ENCODE data around the gene ADD2.
"Not testable (repeated sequence)": the region's sequence is repeated elsewhere in the genome, so short reads cannot be mapped to it uniquely, and the experiment has no call there.

ADD2 gene

GRCh38 chr2:70748002-70748784 lies 19.8 kb downstream of the ADD2 start:
- no peak for DNase-seq

DNA sequence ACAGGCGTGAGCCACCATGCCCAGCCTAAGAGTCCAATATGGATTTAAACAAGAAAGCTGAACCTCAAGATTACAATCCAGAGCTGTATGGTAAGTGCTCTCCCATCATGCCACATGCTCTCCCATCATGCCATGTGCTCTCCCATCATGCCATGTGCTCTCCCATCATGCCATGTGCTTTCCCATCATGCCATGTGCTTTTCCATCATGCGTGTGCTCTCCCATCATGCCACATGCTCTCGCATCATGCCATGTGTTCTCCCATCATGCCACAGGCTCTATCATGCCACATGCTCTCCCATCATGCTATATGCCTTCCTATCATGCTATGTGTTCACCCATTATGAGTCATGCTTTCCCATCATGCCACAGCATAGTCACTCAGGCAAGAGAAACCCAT lies 20.7 kb downstream of the ADD2 start:
- DNase-seq, result no peak

- no peak for DNase-seq
These were observed 21.7 kb downstream of the ADD2 start for GRCh38 chr2:70746094-70746974.

DNA sequence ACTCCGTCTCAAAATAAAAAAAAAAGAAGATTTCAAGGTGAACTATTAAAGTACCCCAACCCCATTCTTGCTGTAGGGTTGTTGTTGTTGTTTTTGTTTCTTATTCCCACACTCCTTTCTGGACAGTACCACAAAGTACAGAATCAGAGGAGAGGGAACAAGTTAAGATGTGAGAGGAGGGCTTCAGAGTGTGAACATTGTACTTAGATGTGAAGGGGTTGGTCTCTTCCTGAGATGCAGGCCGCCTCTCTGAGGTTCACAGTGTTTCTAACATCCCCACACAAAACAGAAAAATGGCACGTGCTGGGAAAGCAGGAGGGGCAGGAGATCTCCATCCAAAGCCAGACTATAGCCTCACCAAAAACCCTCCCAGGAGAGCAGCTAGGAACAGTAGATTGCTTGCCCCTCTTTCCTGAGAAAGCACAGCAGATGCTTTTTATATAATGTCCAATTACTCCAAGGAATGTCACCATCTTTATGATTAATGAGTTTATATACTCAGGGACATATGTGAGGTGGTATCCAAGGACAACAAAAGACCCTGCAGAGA lies 22.6 kb downstream of the ADD2 start:
- no peak for DNase-seq

DNA sequence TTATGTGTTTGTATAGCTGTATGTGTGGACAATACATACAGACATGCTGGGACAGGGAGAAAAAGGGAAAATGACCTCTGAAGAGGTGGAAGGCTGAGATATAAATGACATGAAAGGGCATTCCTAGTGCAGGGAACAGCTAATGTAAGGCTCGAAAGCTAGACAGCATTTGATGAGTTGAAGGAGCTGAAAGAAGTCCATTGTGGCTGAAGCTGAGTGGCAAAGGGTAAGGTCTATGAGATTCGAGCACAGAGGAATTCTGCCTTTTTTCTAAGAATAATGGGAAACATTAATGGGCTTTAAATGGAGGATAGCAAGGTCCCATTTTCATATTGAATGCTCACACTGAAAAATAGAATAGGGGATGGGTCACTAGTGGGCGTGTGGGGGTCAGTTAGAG lies 23.6 kb downstream of the ADD2 start:
- no peak for DNase-seq

DNA sequence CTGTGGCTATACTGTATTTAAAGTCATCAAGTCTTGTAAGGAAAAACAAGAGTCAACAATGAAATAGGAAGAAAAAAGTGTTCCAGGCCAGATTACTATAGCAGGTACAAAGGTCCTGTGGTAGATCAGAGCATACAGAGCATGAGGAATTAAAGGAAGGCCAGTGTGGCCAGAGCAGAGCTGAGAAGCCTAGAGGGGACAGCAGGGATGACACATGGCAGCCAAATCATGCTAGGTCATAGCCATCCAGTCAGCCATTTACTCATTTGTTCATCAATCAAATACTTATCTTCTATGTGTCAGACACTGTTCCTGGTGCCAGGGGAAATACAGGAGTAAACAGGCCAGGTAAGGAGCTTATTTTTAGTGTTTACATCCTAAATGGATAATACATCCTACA lies 24.3 kb downstream of the ADD2 start:
- DNase-seq, result no peak

- no peak for DNase-seq
These were observed 24.9 kb downstream of the ADD2 start for GRCh38 chr2:70743068-70743467.

DNA sequence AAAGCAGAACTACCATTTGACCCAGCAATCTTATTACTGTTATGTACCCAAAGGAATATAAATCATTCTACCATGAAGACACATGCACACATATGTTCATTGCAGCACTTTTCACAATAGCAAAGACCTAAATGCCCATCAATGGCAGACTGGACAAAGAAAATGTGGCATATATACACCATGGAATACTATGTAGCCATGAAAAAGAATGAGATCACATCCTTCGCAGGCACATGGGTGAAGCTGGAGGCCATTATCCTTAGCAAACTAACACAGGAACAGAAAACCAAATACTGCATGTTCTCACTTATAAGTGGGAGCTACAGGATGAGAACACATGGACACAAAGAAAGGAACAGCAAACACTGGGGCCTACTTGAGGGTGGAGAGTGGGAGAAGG lies 28.5 kb downstream of the ADD2 start:
- not testable (repeated sequence) for DNase-seq

DNA sequence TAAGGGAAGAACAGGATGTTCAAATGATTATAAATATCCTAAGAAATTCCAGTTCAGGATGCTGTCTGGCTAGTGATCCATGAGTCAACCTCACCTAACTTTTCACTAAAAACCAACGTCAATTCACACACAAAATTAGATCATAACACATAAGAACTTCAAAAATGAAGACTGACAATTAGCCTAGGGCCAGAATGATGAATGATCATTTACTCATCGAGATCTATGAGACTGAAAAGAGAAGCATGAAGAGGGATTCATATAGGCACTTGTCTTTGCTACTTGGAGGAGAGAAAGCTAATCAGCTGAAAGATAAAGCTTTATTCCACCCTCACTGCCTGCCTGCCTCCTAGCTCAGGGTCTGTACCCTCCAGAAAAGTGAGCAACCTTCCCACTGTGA lies 29.8 kb downstream of the ADD2 start:
- no peak for DNase-seq

GRCh38 chr2:70735071-70735470 lies 32.9 kb downstream of the ADD2 start:
- DNase-seq, result no peak

DNA sequence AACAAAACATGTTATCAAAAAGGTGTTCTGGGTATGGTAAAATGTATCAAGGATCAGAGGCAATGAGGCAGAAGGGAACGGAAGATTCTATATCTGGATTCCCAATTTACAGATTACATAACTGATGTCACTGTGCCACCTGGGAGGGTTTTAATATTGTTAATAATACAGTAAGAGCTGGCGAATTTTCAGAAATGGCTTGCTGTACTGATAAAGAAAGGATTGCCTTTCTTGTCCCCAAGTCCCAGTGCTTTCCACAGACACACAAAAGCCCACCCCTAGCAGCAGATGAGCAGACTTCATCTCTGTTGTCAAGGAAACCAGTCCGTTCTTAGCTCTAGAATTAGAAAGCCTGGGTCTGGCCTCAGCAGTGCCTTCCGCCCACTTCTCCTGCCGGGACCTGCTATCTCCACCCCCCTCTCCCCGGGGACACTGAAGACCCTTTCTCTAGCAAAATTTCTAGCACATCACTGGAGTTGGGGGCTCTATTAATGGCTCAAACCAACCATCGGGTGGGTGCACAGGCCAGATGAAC lies 34.3 kb downstream of the ADD2 start:
- no peak for DNase-seq

- no peak for DNase-seq
These were observed 35.0 kb downstream of the ADD2 start for GRCh38 chr2:70732766-70733645.

DNA sequence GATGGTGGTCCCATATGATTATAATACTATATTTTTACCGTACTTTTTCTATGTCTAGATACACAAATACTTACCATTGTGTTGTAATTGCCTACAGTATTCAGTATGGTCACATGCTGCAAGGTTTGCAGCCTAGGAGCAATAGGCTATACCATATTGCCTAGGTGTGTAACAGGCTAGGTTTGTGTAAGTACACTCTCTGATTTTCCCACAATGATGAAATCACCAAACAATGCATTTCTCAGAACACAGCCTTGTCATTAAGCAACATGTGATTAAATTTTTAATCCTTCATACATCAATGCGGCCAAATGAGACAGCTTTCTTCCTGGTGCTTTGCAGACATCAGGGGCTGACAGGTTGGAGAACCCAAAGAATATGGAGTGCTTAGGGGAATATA lies 37.3 kb downstream of the ADD2 start:
- DNase-seq, result no peak

GRCh38 chr2:70729647-70730046 lies 38.4 kb downstream of the ADD2 start:
- DNase-seq, result no peak

DNA sequence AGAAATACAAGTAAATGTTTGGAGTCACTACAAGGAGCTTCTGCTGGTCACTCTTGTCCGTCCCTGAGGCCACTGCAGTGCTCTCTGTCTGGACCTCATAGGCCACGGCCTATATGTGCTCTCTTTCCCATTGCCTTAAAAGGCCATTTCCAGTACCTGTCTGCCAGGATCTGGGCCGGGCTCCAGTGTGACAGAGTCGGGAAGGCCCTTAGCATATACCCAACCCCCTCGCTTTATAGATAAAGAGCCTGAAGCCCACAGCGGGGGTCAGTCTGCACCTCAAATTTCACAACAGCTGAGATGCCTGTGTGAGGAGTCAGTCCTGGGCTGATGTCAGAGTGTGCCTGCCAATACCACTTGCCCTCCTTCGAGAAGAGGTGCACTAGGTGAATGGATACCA lies 39.9 kb downstream of the ADD2 start:
- no peak for DNase-seq

DNA sequence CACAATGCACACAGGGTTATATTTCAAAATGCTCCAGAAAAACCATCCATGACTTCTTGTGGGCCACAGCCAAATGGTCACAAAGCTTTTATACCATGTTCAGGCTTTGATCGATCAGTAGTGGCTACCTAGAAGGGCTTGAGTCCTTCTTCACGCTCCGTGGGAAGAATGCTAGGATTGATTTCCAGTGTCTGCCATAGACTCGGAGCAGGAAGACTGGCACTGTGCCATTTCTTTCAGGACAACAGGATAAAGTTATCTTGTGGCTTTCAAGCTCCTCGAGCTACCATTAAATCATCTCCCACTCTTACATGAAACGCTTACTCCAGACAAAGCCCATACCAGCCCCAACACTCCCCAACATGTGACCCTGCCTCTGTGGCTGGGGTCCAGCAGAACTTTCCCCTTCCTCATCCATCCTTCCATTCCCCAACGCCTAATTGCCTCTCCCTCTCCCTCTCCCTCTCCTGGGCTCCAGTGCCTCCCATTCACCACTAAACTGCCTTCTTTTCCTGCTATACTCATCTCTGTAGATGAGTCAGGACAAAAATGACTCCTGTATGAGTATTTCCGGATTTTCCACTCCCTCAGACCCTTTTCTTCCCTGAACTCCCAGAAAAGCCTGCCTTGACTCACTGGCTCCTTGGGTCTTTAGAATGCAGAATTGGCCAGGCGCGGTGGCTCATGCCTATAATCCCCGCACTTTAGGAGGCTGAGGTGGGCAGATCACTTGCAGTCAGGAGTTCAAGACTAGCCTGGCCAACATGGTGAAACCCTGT lies 40.9 kb downstream of the ADD2 start:
- DNase-seq, result no peak

- no peak for DNase-seq
These were observed 42.5 kb downstream of the ADD2 start for GRCh38 chr2:70725505-70725904.

- DNase-seq, result no peak
These were observed 43.6 kb downstream of the ADD2 start for GRCh38 chr2:70724366-70724765.

GRCh38 chr2:70723286-70723885 lies 44.6 kb downstream of the ADD2 start:
- no peak for DNase-seq

DNA sequence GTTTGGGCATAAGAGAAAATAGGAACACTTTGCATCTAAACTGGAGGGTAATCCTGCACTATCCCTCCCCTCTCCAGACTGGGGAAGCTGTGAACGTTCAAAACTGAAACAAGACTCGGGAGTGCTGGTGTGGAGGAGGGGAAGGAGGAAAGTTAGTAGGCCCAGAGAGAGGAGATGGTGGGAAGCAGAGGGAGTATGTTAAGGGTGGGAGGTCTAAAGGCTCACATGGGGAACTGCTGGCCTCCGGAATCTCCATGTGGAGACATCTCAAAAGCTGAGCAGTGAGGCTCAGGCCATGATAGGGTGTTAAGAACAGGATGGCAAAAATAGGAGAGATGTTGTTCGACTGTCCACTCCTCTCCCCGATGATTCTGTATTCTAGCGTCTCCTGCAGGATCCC lies 47.9 kb downstream of the ADD2 start:
- DNase-seq, result no peak

DNA sequence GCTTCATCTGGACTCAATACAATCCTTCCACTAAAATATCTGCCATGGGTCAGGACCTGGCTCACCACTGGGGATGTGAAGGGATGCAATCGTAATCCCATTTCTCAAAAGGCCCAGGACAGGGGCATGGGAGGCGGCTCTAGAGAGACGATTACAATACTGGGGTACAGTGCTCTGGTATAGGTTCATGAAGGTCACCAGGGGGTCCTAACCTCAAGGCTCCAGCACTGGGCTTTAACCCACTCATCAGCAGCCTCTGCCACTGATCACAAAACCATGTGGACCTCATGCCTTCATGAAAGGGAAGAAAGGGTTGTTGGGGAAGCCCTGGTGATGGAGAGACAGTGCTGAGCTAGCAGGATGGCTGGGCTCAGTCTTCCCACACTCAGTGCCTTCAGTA lies 48.8 kb downstream of the ADD2 start:
- no peak for DNase-seq
